CD4-positive, alpha-beta T cell (primary cell): ENCODE measurements around the gene USPL1. TPM values are rescaled to one million over a fixed set of nuclear protein-coding genes. Genes with fewer than 3 reads are reported as not detected.

Experiments
- ATAC-seq: fragments of 200-7000 bp; cut with Tn5 transposase; one replicate; pipeline ENCODE4 v1.10.0; 2022; ENCODE audit warnings: mild to moderate bottlenecking; ENCODE audit not compliant: poor library complexity
- CTCF ChIA-PET: fragments of 350-600 bp; sonication (Branson Sonifier 250); formaldehyde crosslinking; loops from one replicate; lab custom pipeline; 2021; ENCODE audit warnings: antibody characterized with exemption, inconsistent platforms; lab: Charles Lee
- POLR2A ChIA-PET: fragments of 350-600 bp; sonication (Branson Sonifier 250); formaldehyde crosslinking; loops from one replicate; lab custom pipeline; 2021; ENCODE audit warnings: antibody characterized with exemption, inconsistent platforms; lab: Charles Lee
- DNase-seq, 14 experiments: peaks; one replicate each; pipeline ENCODE4 v3.0.0-alpha.2; 2013 to 2020; ENCODE audit warnings: mixed read lengths in 2 of 14
- H3K27ac ChIP-seq, 2 donors: one replicate each; pipeline versions ENCODE4 v1.5.1 to v1.7.0; 2013; ENCODE audit warnings: low read length in 2 of 2, low read depth in 1 of 2, mild to moderate bottlenecking in 1 of 2
- H3K27me3 ChIP-seq, 2 experiments: 1 replicate in 1 of 2; 2 replicates in 1 of 2; pipeline versions ENCODE4 v1.6.1 to v1.7.0; 2013; ENCODE audit warnings: low read length in 2 of 2, control low read depth in 1 of 2, mild to moderate bottlenecking in 1 of 2, moderate library complexity in 1 of 2; ENCODE audit not compliant: insufficient read depth in 2 of 2, control insufficient read depth in 1 of 2
- H3K36me3 ChIP-seq: one replicate; pipeline ENCODE4 v1.6.1; 2013; ENCODE audit warnings: low read length, control low read depth; ENCODE audit not compliant: insufficient read depth
- H3K4me1 ChIP-seq: one replicate; pipeline ENCODE4 v1.6.1; 2013; ENCODE audit warnings: low read length, control low read depth; ENCODE audit not compliant: insufficient read depth
- H3K4me3 ChIP-seq: one replicate; pipeline ENCODE4 v1.5.1; 2013; ENCODE audit warnings: mild to moderate bottlenecking, low read length, moderate library complexity
- H3K9me3 ChIP-seq, 2 experiments: 1 replicate in 1 of 2; 2 replicates in 1 of 2; pipeline versions ENCODE4 v1.6.1 to v1.7.0; 2013; ENCODE audit warnings: low read length in 2 of 2, mild to moderate bottlenecking in 2 of 2, control low read depth in 1 of 2, moderate library complexity in 1 of 2; ENCODE audit not compliant: control insufficient read depth in 1 of 2, insufficient read depth in 1 of 2
- H3K27ac Mint-ChIP-seq: one replicate; pipeline ENCODE4 v1.8.0; 2020; ENCODE audit warnings: mixed read lengths
- H3K27me3 Mint-ChIP-seq: one replicate; pipeline ENCODE4 v1.8.0; 2021; ENCODE audit warnings: mixed read lengths
- H3K36me3 Mint-ChIP-seq: one replicate; pipeline ENCODE4 v1.8.0; 2021; ENCODE audit warnings: low read depth, mixed read lengths
- H3K4me1 Mint-ChIP-seq: one replicate; pipeline ENCODE4 v1.8.0; 2021; ENCODE audit warnings: low read depth, mixed read lengths
- H3K4me3 Mint-ChIP-seq: one replicate; pipeline ENCODE4 v1.8.0; 2020; ENCODE audit warnings: mild to moderate bottlenecking, mixed read lengths
- H3K9me3 Mint-ChIP-seq: one replicate; pipeline ENCODE4 v1.8.0; 2020; ENCODE audit warnings: mixed read lengths
- intact Hi-C, 2 experiments: fragments of 100-400 bp; cut with DNase I in 1 of 2; cut with micrococcal nuclease in 1 of 2; formaldehyde crosslinking; loops; one replicate each; pipeline versions ENCODE4 v1.15.1 to v1.9.0; 2023 to 2025; cut with DNase I, micrococcal nuclease
- total RNA-seq, 174 experiments: library from RNA in 2 of 174; stranded (reverse) in 2 of 174; gene quantifications; one replicate each; pipeline ENCODE4 v1.2.3 and lab custom pipeline; 2021 to 2026
- TF ChIP-seq, protein P1 (sequence below): fragments of 200-600 bp; IDR thresholded peaks from one replicate; pipeline ENCODE4 v1.8.0; 2022; ENCODE audit warnings: antibody characterized with exemption, mild to moderate bottlenecking

USPL1 gene
- total RNA-seq, 2 experiments from 2014 or later = 41.2 to 42.0 TPM

DNA sequence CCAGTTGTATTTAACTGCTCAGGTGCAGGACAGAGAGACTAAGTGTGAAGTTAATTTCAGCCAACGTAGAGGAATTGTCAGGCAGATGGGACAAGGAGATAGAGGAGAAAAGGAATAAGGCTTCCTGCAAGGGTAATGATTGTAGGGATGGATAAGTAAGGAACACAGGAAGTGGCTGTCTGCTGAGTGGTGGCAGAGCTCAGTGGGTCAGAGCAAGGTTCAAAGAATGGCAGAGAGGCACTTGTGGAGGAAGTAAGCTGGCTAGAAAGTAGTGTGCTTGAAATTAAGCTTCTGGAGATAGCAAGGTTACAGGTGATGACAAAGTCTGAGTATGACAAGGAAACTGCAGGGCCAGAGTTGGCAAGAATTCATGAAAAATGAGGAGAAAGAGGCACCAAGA, 47.9 kb downstream of the USPL1 start:
- ChIA-PET CTCF (no interaction called here), POLR2A (interaction anchor here (1.2 kb wide), 1 partner anchor 47 kb away, joined by 3 read pairs; no protein-coding TSS in a partner anchor)
- H3K27me3 Mint-ChIP-seq = no peaks in the 10 kb centered on the region
- intact Hi-C loops = no loop called here
- Histone ChIP-seq H3K4me3 (no peak overlapping the region), H3K27ac (no peak overlapping the region), H3K4me1 (peaks cover 6% of the 10 kb centered on the region), H3K27me3 (no peaks in the 10 kb centered on the region), H3K36me3 (no peaks in the 10 kb centered on the region), H3K9me3 (no peaks in the 10 kb centered on the region)
- DNase-seq (no peak), ATAC-seq (no peak)
- no peaks in the 10 kb centered on the region for H3K36me3 Mint-ChIP-seq
- TF ChIP-seq, protein P1, sequence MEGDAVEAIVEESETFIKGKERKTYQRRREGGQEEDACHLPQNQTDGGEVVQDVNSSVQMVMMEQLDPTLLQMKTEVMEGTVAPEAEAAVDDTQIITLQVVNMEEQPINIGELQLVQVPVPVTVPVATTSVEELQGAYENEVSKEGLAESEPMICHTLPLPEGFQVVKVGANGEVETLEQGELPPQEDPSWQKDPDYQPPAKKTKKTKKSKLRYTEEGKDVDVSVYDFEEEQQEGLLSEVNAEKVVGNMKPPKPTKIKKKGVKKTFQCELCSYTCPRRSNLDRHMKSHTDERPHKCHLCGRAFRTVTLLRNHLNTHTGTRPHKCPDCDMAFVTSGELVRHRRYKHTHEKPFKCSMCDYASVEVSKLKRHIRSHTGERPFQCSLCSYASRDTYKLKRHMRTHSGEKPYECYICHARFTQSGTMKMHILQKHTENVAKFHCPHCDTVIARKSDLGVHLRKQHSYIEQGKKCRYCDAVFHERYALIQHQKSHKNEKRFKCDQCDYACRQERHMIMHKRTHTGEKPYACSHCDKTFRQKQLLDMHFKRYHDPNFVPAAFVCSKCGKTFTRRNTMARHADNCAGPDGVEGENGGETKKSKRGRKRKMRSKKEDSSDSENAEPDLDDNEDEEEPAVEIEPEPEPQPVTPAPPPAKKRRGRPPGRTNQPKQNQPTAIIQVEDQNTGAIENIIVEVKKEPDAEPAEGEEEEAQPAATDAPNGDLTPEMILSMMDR = no peak
- no peaks in the 10 kb centered on the region for H3K4me1 Mint-ChIP-seq
- no peaks in the 10 kb centered on the region for H3K9me3 Mint-ChIP-seq
- H3K27ac Mint-ChIP-seq = no peak overlapping the region
- no peak overlapping the region for H3K4me3 Mint-ChIP-seq

DNA sequence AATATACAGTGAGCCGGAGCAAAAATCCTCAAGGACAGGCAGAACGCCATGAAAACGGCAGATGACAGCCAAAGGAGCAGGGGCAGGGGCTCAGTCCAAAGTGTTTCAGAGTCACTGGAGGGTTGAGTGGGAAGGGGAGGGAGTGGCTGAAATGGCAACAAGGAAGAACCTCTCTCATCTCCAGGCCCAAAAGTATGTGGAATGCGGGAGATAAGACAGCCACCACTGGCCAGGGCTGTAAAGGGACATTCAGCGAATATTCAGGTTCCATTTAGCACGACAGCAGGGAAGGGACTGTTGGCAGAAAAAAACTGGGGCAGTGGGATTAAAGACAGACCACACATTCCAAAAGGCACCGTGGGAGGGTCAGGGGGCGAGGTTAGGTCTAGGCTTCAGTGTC, 48.4 kb downstream of the USPL1 start:
- H3K36me3 Mint-ChIP-seq = no peaks in the 10 kb centered on the region
- Histone ChIP-seq H3K27ac (no peak overlapping the region), H3K4me1 (peaks cover 6% of the 10 kb centered on the region), H3K4me3 (no peak overlapping the region), H3K9me3 (no peaks in the 10 kb centered on the region), H3K36me3 (no peaks in the 10 kb centered on the region), H3K27me3 (no peaks in the 10 kb centered on the region)
- H3K4me3 Mint-ChIP-seq = no peak overlapping the region
- DNase-seq = no peak
- no peaks in the 10 kb centered on the region for H3K9me3 Mint-ChIP-seq
- intact Hi-C loops = no loop called here
- no peaks in the 10 kb centered on the region for H3K27me3 Mint-ChIP-seq
- POLR2A ChIA-PET = interaction anchor here (1.2 kb wide), 1 partner anchor 48 kb away, joined by 3 read pairs; no protein-coding TSS in a partner anchor
- TF ChIP-seq, protein P1 = no peak
- H3K27ac Mint-ChIP-seq = no peak overlapping the region
- H3K4me1 Mint-ChIP-seq = no peaks in the 10 kb centered on the region
- ATAC-seq = no peak
- CTCF ChIA-PET = no interaction called here

DNA sequence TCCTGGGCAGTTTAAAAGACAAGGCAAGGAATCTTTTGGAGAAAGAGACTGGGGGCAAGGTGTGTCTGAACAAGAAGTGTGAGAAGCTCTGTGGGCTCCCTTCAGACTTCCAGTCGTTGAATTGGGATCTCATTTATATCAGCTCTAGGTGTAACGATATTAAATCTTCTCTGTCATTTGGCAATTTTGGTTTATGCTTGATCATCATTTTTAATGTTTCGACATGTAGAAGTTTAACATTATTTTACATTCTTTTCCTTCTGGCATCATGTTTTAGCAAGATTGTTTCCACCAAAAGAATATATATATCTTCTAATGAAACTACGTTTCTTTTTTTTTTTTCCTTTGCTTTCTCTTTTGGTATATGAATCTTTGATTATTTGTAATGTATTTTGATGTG, 49.3 kb downstream of the USPL1 start:
- Mint-ChIP-seq H3K4me1 (no peaks in the 10 kb centered on the region), H3K36me3 (no peaks in the 10 kb centered on the region), H3K4me3 (no peak overlapping the region), H3K27ac (no peak overlapping the region), H3K9me3 (no peaks in the 10 kb centered on the region), H3K27me3 (no peaks in the 10 kb centered on the region)
- TF ChIP-seq, protein P1 = no peak
- Histone ChIP-seq H3K36me3 (no peaks in the 10 kb centered on the region), H3K9me3 (no peaks in the 10 kb centered on the region), H3K4me3 (no peak overlapping the region), H3K4me1 (peaks cover 6% of the 10 kb centered on the region), H3K27me3 (no peaks in the 10 kb centered on the region), H3K27ac (no peak overlapping the region)
- intact Hi-C loops = no loop called here
- POLR2A ChIA-PET = no interaction called here
- CTCF ChIA-PET = no interaction called here
- ATAC-seq (no peak), DNase-seq (no peak)
